LNCAP (cell line): ENCODE measurements around the gene DENND4A.
A peak's percentile ranks its signal among the peaks of the same experiment; 100 is the strongest.

Source experiments
- CTCF ChIP-seq: fragments of 450-650 bp; IDR thresholded peaks from 2 replicates; pipeline ENCODE4 v1.5.1; 2017; ENCODE audit warnings: mild to moderate bottlenecking

Gene DENND4A

GRCh38 chr15:65612616-65612946 is 179.5 kb downstream of the DENND4A start:
- TF ChIP-seq CTCF = no peak

GRCh38 chr15:65611888-65612615 is 180.0 kb downstream of the DENND4A start:
- TF ChIP-seq CTCF = no peak

GRCh38 chr15:65610871-65611718 is 181.0 kb downstream of the DENND4A start, which contains the start of gene INTS14:
Gene INTS14, minus strand, starts transcription at chr15:65611131. Its CDS starts 3,751 bp downstream, at chr15:65607380.
- TF ChIP-seq CTCF = peak; percentile 76
